GM10266 (cell line): ENCODE data around the gene DGKH.

ENCODE experiments used
- DNase-seq: peaks from one replicate; pipeline ENCODE4 v3.0.0; 2012; ENCODE audit errors: extremely low spot score
- TF ChIP-seq, protein P1 (sequence below): IDR thresholded peaks from 2 replicates; pipeline ENCODE4 v1.5.1; 2012; ENCODE audit warnings: mild to moderate bottlenecking, low read depth; ENCODE audit not compliant: control insufficient read depth, insufficient read depth; ENCODE audit errors: missing control alignments

Gene DGKH

DNA sequence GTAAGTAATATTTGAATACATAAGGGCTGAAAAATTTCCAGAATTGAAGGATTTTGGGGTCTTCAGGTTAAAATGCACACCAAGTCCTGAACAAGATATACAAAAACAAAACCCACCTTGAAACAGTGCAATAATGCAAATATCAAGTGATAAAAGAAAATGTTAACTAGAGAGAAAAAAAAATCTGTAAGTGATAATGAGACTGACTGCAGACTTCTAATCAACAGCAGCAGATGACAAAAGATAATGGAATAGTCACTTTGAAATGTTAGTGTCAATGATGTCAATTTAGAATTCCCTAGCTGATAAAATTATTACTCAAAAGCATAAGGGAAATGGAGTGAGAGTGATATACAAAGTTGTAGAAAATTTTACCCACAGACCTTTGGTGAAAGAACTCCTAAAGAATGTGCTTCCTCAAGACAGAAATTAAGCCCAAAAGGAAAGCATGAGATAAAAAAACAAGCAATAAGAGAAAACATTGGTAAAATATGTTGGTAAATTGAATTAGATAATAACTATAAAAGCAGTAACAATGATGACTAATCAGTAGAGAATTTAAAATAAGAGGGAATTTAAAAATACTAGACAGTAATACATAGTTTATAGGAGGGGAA lies 12.4 kb upstream of the DGKH start:
- TF ChIP-seq, protein P1, sequence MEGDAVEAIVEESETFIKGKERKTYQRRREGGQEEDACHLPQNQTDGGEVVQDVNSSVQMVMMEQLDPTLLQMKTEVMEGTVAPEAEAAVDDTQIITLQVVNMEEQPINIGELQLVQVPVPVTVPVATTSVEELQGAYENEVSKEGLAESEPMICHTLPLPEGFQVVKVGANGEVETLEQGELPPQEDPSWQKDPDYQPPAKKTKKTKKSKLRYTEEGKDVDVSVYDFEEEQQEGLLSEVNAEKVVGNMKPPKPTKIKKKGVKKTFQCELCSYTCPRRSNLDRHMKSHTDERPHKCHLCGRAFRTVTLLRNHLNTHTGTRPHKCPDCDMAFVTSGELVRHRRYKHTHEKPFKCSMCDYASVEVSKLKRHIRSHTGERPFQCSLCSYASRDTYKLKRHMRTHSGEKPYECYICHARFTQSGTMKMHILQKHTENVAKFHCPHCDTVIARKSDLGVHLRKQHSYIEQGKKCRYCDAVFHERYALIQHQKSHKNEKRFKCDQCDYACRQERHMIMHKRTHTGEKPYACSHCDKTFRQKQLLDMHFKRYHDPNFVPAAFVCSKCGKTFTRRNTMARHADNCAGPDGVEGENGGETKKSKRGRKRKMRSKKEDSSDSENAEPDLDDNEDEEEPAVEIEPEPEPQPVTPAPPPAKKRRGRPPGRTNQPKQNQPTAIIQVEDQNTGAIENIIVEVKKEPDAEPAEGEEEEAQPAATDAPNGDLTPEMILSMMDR, result no peak
- no peak for DNase-seq

DNA sequence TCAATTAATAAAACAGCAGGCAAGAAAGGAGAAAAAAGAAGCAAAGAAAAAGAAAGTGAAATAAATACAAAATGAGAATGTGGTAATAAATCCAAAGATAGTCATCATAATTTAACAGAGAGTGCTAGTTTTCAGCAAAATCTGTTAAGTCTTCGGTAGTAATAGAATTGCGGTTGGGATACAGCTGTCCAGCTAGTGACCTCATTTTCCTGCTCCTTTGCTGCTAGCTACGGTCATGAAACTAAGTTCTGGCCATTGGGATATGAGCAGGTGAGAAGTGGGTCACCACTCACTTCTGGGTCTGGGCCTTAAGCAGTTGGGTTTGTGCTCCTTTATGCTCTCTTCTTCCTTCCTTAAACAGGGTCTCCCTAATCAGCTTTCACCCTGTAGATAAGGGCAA lies 11.7 kb upstream of the DGKH start:
- DNase-seq, result no peak
- TF ChIP-seq, protein P1, result no peak

DNA sequence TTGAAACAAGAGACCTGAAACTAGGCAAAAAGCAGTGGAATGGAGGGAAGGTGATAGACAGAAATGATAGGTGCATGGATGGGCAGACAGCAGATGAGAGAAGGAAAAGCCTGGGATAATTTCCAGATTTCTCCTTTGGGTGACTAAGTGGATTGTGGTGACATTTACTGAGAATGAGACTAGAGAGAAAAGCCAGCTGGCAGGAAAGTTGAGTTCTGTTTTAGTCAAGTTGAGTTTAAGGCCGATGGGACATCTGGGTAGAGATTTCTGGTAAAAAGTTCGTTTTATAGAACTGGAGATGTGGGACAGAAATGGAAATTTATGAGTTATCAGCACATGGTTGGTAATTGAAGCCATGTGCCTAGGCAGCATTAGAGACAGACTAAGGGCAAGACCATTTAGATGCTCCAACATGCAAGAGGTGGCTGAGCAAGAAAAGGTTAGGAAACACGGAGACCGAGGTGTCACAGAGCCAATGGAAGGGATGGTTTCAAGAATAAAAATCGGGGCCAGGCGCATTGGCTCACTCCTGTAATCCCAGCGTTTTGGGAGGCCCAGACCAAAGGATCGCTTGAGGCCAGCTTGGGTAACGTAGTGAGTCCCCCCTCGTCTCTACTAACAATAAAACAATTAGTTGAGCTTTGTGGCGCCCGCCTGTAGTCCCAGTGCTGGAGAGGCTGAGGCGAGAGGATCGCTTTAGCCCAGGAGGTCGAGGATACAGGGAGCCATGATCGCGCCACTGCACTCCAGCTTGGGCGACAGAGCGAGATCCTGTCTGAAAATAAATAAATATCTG lies 9.6 kb upstream of the DGKH start:
- TF ChIP-seq, protein P1, result no peak
- no peak for DNase-seq

DNA sequence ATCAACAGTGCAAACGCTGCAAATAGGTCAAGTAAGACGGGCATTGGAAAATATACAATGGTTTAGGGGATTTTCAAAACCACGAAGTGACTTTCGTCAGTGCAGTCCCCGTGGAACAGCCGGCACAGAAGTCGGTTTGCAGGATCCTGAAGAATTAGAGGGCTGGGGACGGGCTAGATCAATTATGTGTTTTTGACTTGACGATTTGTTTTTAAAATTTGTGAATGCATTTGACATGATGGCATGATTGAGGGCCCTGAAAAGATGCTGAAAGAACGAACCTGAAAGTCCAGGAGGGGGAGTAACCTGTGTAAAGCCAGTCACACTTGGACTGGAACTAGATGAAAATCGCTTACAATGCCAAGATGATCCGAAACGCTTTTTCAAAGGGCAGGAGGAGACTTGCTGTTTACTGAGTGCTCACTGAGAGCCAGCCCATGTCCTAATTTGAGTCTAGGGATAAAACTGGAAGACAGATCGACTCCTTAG lies 8.9 kb upstream of the DGKH start:
- DNase-seq, result peak; percentile 42
- TF ChIP-seq, protein P1, result no peak

DNA sequence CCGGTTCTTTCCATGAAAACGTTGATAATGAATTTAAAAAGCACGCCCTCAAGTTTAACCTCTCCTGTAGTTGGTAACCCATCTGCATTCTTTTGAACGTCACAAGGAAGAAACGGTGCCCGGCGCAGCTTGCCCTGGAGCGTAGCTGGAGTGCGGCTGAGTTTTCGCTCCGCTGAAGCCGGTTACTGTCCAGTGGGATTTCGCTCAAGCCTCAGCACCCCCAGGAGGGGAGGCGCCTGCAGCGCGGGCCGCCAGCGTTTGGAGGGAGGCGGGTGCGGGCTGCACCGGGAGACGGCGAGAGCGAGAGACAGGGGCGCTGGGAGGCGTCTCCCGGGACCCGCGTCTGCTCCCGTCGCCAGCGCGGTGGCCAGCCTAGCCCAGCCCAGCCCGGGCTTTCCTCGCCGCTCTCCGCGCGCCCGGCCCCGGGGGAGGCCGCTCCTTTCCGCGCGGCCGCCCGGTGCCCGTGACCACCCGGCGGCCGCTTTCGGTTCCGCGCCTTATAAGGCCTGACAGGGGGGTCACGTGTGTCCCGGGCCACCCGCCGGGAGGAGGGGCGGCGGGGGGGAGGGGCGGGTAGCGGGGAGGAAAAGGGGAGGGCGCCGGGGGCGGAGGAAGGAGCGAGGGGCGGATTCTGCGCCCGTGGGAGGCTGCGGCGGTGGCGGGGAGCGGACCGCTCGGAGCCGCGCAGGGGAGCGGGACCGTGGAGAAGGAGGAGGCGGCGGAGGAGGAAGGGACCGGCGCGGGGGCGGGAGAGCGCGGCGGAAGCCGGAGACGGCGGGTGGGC lies 8.3 kb upstream of the DGKH start:
- TF ChIP-seq, protein P1, result no peak
- DNase-seq, result peak; percentile 99

DNA sequence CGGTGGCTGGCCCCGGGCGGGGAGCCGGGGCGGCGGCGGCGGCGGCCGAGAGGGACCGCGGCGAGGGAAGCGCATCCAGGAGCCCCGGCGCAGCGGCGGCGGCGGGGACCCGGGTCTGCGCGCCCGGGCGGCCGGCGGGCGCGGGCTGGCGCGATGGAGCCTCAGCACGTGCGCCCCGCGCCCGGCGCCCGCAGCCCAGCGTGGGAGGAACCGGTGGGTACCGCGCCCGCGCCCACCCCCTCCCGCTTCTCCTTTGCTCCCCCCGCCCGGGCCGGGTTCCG lies 7.8 kb upstream of the DGKH start:
- no peak for DNase-seq
- TF ChIP-seq, protein P1, result no peak
